Activated T-cell treated with anti-CD3 and anti-CD28 coated beads for 24 hours (primary cell): ENCODE results near the gene ATXN7L3B.
"Not testable (repeated sequence)": the region's sequence is repeated elsewhere in the genome, so short reads cannot be mapped to it uniquely, and the experiment has no call there.

Experiments
- DNase-seq: peaks from one replicate; pipeline ENCODE4 v3.0.0-alpha.2; 2020; ENCODE audit warnings: low read depth

Gene ATXN7L3B

DNA sequence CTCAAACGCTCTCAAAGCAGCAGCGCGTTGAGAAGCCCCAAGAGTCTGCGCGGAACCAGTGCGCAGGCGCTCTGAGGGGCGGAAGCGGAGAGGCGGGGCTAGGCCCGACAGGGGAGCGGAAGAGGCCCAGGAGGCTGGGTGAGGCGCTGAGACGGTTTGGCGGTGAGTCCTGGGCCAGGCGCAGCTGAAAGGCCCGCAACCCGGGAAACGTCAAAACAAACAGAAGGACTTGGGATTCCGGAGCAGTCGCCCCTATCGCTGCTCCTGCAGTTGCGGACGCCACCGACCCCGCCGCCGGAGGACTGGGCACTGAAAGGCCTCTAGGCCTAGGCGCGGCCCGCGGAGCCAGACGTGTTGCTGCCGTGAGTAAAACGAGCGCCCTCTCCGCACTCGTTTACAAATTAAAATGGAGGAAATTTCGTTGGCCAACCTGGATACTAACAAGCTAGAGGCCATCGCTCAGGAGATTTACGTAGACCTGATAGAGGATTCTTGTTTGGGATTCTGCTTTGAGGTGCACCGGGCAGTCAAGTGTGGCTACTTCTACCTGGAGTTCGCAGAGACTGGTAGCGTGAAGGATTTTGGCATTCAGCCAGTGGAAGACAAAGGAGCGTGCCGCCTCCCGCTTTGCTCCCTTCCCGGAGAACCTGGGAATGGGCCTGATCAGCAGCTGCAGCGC is at the start of gene ATXN7L3B:
ATXN7L3B (plus strand) TSS at position 129 of the 679 bp plus-strand sequence; CDS start at position 407, 278 bp downstream.
- DNase-seq, result peak; percentile 96

DNA sequence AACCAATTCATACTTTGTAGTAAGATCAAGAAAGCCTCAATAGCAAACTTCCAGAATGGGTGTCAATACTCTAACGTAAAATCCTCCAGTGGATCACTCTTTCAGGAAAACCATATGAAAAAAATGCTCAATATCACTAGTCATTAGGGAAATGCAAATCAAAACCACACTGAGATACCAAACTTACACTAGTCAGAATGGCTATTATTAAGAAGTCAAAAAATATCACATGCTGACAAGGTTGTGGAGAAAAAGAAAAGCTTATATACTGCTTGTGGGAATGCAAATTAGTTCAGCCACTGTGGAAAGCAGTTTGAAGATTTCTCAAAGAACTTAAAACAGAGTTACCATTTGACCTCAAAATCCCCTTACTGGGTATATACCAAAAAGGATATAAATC is 49.5 kb upstream of the ATXN7L3B start:
- DNase-seq, result no peak

- no peak for DNase-seq
Measured at GRCh38 chr12:74489543-74489942, 48.1 kb upstream of the ATXN7L3B start.

- no peak for DNase-seq
Measured at GRCh38 chr12:74490390-74491064, 47.1 kb upstream of the ATXN7L3B start.

- DNase-seq, result no peak
Measured at GRCh38 chr12:74491374-74491773, 46.3 kb upstream of the ATXN7L3B start.

DNA sequence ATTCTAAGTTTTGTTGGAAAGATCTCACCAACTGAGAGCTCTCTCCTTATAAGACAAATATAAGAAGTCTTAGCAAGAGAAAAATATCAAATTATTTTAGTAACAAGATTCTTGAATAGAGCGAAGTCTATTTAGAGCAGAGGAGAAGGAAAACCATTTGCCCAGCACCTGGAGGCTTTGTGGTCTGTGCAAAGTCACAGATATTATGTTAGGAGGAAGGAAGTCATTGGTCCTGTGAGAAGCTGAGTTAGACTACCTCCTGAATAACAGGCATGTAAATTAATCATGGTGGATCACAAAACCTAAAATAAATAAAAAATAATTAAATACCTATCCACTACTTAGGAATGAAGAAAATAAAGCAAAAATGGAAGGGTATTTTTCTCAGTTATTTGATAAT is 38.4 kb upstream of the ATXN7L3B start:
- no peak for DNase-seq

DNA sequence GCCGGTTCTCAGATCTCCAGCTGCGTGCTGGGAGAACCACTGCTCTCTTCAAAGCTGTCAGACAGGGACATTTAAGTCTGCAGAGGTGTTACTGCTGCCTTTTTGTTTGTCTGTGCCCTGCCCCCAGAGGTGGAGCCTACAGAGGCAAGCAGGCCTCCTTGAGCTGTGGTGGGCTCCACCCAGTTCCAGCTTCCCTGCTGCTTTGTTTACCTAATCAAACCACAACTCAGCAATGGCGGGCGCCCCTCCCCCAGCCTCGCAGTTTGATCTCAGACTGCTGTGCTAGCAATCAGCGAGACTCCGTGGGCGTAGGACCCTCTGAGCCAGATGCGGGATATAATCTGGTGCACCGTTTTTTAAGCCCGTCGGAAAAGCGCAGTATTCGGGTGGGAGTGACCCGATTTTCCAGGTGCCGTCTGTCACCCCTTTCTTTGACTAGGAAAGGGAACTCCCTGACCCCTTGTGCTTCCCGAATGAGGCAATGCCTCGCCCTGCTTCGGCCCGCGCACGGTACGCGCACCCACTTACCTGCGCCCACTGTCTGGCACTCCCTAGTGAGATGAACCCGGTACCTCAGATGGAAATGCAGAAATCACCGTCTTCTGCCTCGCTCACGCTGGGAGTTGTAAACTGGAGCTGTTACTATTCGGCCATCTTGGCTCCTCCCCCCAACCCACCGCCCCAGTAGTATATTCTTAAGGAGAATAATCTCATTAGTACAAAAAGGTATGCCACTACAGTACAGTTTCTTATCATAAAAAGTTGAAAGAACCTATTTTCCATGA is 28.6 kb upstream of the ATXN7L3B start:
- not testable (repeated sequence) for DNase-seq

DNA sequence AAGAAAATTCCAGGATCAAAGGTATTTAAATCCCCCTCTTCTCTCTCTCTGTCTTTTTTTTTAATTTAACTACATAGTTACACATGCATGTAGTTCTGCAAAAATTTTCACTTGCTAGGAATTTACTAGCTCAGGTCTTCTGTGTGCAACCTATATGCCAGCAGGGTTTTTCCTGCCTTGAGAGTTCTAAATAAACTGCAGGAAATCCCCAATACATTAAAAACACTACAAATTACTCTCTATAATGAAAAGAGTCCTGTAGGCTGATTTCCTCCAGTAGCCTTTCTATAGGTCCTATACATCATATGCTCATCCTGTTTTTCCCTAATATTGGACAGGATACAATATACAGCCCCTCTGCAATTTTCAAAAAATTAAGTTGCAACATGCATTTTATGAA is 27.7 kb upstream of the ATXN7L3B start:
- DNase-seq, result no peak

GRCh38 chr12:74514098-74514872 is 23.4 kb upstream of the ATXN7L3B start:
- DNase-seq, result no peak

GRCh38 chr12:74515849-74516248 is 21.8 kb upstream of the ATXN7L3B start:
- DNase-seq, result no peak

DNA sequence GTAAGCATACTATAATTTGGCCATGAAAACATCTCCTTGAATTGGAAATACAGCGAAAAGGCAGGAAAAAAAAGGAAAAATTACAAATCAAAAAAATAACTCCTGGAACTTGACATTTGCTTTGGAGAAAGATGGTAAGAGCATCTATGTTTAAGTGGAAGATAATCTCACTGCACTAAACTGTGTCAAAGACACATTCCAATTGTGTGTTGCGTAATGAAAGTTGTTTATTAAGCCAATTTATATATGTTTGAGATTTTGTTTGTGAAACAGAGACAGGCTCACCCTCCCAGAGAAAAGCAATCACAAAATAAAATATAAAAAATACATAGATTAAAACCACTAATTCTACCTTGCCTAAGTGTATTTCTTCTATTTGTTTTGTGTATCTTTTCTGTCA is 11.1 kb upstream of the ATXN7L3B start:
- no peak for DNase-seq

GRCh38 chr12:74527491-74527890 is 10.1 kb upstream of the ATXN7L3B start:
- DNase-seq, result no peak

GRCh38 chr12:74530676-74531075 is 7.0 kb upstream of the ATXN7L3B start:
- DNase-seq, result no peak

DNA sequence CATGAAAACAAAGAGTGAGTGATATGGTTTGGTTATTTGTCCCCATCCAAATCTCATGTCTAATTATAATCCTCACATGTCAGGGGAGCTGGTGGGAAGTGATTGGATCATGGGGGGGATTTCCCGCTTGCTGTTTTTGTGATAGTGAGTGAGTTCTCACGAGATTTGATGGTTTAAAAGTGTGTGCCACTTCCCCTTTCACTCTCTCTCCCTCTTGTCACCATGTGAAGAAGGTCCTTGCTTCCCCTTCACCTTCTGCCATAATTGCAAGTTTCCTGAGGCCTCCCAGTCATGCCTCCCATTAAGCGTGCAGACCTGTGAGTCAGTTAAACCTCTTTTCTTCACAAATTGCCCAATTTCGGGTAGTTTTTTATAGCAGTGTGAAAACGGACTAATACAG is 2.1 kb upstream of the ATXN7L3B start:
- DNase-seq, result no peak

DNA sequence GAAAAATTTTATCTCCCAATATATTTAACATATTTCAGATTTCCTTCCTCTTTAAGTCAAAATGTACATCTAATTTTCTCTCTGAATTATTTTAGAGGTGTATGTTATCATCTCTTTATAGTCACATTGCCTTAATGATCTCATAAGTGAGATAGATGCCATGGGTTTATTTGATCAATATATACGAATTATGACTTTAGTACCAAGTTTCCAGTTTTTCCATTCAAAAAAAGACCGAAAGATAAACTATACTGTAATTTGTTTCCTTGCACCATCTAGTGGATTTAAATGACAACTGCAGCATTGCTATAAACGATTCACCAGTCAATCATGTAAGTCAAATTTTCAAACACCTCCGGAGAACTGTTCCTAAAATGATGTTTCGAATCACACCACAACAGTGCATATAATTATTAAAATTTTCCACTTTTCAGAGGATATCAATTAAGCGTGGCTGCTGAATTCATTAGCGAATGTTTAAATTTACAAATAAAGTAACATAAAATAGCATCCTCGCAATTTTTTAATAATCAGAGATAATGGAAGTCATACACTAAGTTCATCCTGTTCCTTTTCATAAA is 419 bp upstream of the ATXN7L3B start:
- DNase-seq, result no peak

DNA sequence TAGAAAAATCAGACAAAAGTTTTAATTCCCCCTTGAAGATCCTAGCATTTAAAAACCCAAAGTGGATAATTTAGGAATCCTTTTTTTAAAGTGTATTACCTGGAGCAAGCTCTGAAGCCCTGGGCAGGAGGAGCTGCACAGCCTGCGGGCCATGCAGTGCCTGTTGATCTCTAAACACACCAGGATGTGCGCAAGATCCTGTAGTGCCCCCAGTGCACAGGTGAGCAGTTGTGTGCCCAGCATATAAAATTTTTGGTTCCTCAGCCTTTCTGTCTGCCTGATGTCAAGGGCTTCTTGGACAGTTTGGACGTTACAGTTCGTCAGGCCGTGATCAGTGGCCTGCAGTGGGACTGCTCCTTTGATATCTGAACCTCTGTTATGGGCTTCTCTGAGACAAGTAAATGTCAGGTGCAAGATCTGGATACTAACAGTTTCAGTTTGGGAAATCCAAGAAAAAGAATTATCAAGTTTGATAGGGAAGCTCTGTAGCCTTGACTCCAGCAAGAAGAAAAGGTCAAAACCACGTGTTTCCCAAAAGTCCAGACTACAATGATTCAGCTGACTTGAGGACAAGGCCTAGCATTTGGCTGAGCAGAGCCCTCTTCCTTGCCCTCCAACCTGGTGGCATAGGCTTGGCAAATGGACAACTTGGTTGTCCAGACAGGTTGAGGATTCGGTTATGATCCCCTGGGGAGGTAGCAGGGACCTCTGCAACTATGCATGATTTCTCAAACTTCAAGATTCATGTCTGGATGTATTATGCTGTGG is 1.0 kb downstream of the ATXN7L3B start:
- no peak for DNase-seq

DNA sequence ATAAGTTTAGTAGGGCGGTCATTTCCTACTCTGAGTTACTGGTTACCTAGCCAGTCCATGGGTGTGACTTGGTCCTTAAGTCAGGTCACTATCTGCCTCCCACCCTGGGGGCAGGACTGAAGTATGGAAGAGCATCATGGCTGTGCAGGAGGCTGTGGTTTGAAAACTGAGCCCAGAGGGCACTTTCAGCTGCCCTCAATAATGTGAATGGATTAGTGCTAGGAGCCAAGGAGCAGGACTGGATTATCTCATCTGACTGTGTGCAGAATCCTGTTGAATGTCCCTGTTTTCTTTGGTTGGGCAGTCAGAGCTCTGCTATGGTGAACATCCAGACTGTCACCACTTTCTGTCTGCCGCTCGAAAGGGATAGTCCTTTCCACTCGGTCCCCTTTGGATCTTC is 1.6 kb downstream of the ATXN7L3B start:
- DNase-seq, result no peak

DNA sequence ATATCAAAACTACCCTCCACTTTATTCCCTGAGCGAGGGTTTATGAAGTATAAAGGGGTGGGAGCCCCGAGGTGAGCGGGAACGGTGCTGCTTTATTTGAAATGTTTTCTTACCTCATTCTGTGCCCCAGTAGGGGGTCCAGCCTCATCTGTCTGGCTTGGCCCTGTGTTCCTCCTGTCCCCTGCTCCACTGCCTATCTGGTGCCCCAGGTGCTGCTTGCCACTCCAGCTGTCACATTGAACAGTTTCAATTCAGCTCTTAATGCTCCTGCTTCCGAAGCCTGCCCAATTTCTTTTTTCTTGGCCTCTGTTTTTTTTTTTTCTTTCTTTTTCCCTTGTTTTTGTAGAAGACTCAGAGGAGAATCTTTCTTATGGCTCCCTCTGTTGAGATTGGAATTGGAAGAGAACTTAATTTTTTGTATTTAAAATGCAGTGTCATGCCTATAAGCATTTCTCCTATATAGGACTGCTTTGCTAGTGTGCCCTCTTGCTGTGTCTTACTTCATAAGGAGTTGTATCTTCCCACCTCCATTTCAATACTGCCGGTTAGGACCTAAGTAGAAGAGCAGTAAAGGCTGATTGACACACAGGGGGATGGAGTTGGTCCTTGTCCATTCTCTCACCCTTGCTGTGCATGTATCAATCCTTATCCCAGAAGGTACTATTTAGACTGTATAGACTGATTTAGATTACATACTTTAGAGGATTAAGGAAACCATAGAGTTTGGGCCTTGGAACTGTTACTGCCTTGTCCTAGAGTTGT is 2.3 kb downstream of the ATXN7L3B start:
- DNase-seq, result no peak

GRCh38 chr12:74541074-74541473 is 3.4 kb downstream of the ATXN7L3B start:
- DNase-seq, result no peak

DNA sequence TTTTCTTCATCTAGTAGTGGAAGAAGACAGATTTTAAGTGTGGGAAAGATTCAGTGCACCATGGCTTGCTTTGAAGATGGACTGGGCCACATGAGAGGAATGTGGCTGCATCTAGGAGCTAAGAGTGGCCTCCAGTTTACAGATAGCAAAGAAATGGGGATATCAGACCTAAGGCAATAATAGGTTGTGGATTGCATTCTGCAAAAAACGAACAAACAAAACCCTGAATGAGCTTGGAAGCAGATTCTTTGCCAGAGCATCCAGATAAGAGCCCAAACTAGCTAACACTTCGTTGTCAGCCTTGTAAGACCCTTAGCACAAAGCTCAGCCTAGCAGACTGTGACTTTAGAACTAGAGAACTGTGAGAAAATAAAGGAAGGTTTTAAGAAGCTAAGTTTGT is 9.6 kb downstream of the ATXN7L3B start:
- DNase-seq, result no peak
